Dendritic cell treated with granulocyte-macrophage colony-stimulating factor and Interleukin-4, amounts not matched to agents 40 ng/mL and 50 ng/mL, for 4 days (primary cell): ENCODE measurements around the gene SPINK4.

Source experiments
- H3K27ac Mint-ChIP-seq: one replicate; pipeline ENCODE4 v1.8.0; 2022; ENCODE audit warnings: mild to moderate bottlenecking, mixed read lengths
- H3K27me3 Mint-ChIP-seq: one replicate; pipeline ENCODE4 v1.8.0; 2022; ENCODE audit warnings: mild to moderate bottlenecking, mixed read lengths
- H3K36me3 Mint-ChIP-seq: one replicate; pipeline ENCODE4 v1.8.0; 2022; ENCODE audit warnings: low read depth, mixed read lengths
- H3K4me1 Mint-ChIP-seq: one replicate; pipeline ENCODE4 v1.8.0; 2022; ENCODE audit warnings: low read depth, mixed read lengths
- H3K4me3 Mint-ChIP-seq: one replicate; pipeline ENCODE4 v1.8.0; 2022; ENCODE audit warnings: mild to moderate bottlenecking, moderate library complexity, mixed read lengths
- H3K9me3 Mint-ChIP-seq: one replicate; pipeline ENCODE4 v1.8.0; 2022; ENCODE audit warnings: mixed read lengths
- intact Hi-C: fragments of 100-400 bp; cut with micrococcal nuclease; formaldehyde crosslinking; loops from one replicate; pipeline ENCODE4 v1.15.0; 2022

SPINK4 gene

DNA sequence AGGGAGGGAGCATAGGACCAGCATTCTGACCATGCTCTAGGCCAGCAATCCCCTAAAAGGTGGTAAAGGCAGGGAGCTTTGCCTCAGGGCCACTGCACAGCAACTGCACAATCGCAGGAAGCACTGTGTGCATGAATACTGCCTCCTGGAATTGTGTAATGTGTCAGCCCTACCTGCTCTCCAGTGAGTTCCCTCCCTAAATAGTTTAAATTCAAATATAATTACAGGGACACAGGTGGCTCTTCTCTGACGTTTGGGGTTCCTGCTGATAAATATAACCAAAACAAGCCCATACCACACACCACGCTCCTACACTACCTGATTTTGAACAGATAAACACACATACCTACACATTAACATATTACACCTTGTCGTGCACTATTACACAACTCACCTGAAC is 15.5 kb downstream of the SPINK4 start:
- intact Hi-C loops = no loop called here
- no peak overlapping the region for H3K27ac Mint-ChIP-seq
- no peak overlapping the region for H3K4me3 Mint-ChIP-seq
- no peaks in the 10 kb centered on the region for H3K9me3 Mint-ChIP-seq
- peaks cover 93% of the 10 kb centered on the region for H3K36me3 Mint-ChIP-seq
- peaks cover 22% of the 10 kb centered on the region for H3K4me1 Mint-ChIP-seq
- no peaks in the 10 kb centered on the region for H3K27me3 Mint-ChIP-seq

DNA sequence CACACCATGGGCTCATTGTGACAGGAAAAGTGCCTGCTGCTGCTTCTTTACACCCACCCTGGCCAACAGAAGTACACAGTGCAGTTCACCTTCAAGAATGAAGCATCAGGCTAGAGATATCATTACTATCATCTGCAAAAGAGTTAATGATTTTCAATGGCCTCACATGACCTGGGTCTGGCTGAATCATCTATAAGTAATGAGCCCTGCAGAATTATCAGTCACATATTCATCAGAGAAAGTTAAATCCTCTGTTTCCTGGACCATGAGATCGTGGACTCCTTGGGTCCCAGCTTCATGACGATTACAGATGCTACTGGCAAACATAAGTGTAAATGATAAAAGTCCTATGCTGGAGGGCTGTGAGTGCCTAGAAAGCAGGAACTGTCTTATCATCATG is 16.3 kb downstream of the SPINK4 start:
- Mint-ChIP-seq H3K36me3 (peaks cover 93% of the 10 kb centered on the region), H3K4me1 (peaks cover 16% of the 10 kb centered on the region), H3K4me3 (no peak overlapping the region), H3K9me3 (no peaks in the 10 kb centered on the region), H3K27ac (no peak overlapping the region), H3K27me3 (no peaks in the 10 kb centered on the region)
- intact Hi-C loops = no loop called here

GRCh38 chr9:33257276-33257675 is 17.3 kb downstream of the SPINK4 start:
- H3K9me3 Mint-ChIP-seq = no peaks in the 10 kb centered on the region
- H3K36me3 Mint-ChIP-seq = peaks cover 99% of the 10 kb centered on the region
- no peak overlapping the region for H3K4me3 Mint-ChIP-seq
- no peak overlapping the region for H3K27ac Mint-ChIP-seq
- intact Hi-C loops = no loop called here
- H3K27me3 Mint-ChIP-seq = no peaks in the 10 kb centered on the region
- peaks cover 16% of the 10 kb centered on the region for H3K4me1 Mint-ChIP-seq

DNA sequence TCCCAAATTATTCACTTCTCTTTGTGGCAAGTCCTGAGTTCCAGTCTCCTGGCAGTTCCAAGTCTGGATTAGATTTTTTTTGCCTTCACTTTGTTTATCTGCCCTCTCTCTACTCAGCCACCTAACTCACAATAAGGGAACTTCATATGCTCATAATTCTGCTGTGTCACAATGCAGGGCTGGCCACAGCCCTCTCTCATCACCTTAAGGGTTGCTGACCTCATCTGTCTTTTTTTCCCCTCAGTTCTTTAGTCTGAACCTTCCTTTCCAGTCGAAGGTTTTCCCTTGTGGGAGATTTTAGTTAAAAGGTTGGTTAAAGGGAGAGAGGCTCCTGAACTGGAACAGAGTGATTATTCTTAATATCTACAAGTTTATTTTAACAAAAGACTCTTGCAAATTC is 20.4 kb downstream of the SPINK4 start:
- intact Hi-C loops = no loop called here
- Mint-ChIP-seq H3K9me3 (no peaks in the 10 kb centered on the region), H3K36me3 (peaks cover 97% of the 10 kb centered on the region), H3K4me1 (peaks cover 28% of the 10 kb centered on the region), H3K27ac (no peak overlapping the region), H3K27me3 (no peaks in the 10 kb centered on the region), H3K4me3 (no peak overlapping the region)

DNA sequence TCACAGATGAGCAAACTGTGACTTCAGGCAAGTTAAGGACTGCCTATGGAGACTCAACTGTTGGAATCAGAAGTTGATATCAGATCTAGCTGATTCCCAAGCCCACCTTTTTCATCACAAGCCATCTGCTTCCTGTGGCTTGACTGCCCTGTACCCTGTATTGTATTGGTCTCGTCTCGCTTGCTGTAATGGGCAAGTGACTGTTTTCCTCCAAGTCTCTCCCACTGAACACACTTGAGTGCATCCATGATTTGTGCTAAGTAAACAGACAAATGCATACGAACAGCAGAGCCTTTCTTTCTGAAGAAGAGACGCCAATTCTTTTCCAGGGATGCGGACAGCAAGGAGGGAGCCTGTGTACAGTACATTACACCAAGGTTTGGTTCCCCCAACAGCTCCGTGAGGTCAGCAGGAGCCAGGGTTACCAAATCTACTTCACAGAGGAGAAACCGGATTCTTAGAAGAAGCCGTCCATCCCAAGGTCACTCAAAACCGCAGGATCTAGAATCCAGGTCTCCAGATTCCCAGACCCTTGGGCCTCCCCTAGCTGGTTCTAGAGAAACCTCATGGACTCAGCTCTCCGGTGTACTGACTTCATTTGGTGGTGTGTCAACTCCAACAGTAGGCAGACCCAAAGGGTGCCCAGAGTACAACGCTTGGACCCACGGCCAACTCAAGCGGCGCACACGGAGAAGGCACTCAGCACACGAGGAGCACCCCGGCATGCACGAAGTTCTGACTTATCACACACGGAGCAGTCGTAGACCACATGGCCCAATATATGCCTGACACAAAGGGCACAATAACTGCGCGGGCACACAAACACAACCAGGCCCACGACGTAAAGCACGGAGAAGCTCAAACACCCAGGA is 23.4 kb downstream of the SPINK4 start:
- peaks cover 49% of the 10 kb centered on the region for H3K4me1 Mint-ChIP-seq
- peak overlapping the region; percentile 84 for H3K4me3 Mint-ChIP-seq
- intact Hi-C loops = loop anchor here (1.0 to 2.0 kb wide), 3 partner anchors 35 to 187 kb away; partner anchors contain the start of genes B4GALT1 and SMU1

DNA sequence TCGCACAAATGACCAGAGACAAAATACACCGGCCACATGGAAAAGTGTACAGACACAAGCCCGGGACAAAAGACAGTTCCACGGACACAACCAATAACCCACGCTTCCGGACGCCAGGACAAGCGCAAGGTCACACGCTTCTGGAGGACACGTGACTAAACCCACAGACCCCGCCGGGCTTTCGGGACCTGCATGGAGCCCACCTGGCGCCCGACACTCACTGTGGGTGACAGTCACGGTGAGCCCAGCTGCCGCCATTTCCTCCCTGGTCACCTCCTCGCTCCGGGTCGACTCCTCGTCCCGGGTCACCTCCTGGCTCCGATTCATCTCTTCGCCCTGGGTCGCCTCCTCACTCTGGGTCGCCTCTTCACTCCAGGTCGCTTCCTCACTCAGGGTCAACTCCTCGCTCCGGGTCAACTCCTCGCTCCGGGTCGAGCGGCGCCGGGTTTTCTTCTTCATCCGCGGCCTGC is 24.1 kb downstream of the SPINK4 start:
- intact Hi-C loops = loop anchor here (1.0 to 2.0 kb wide), 3 partner anchors 36 to 188 kb away; partner anchors contain the start of genes B4GALT1 and SMU1
- Mint-ChIP-seq H3K4me1 (peaks cover 43% of the 10 kb centered on the region), H3K4me3 (peak overlapping the region; percentile 84), H3K27me3 (no peaks in the 10 kb centered on the region), H3K9me3 (no peaks in the 10 kb centered on the region), H3K27ac (peak overlapping the region; percentile 93), H3K36me3 (peaks cover 89% of the 10 kb centered on the region)

More for the DNA sequence above, 23.4 kb downstream of the SPINK4 start:
- peaks cover 95% of the 10 kb centered on the region for H3K36me3 Mint-ChIP-seq
- no peaks in the 10 kb centered on the region for H3K9me3 Mint-ChIP-seq
- peak overlapping the region; percentile 93 for H3K27ac Mint-ChIP-seq
- H3K27me3 Mint-ChIP-seq = no peaks in the 10 kb centered on the region

DNA sequence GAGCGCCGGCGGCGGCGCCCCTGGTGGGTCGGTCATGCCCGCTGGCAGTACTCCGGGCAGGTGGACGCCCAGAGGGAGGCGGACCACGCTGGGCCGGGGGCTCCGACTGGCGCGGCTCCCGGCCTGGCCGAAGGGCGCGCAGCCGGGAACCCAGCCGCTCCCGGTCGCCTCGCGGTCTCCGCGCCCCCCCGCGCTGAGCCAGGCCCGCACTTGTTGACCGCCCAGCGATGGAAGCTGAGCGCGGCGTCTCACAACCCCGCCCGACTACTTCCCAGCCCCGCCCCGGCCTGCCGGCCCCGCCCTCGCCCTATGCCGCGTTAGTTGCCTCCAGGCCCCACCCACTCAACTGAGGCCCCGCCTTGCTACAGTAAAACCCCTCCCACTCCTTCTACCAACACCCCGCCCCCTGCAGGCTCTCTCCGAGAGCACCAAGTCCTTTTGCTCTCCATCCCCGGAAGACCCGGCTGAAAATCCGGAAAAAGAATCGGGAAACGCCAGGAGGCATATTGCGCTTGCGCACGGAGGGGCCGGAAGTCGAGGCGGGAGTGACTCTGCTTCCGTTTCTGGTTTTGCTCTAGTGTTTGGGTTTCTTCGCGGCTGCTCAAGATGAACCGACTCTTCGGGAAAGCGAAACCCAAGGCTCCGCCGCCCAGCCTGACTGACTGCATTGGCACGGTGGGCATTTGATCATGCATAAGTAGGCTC is 24.7 kb downstream of the SPINK4 start, which contains the start of the genes BAG1 and CHMP5:
TSS of gene BAG1 (minus strand) at position 236 of the 705 bp plus-strand sequence.
TSS of gene CHMP5 (plus strand) at position 577 of the 705 bp plus-strand sequence. CDS start at position 607, 30 bp downstream.
- Mint-ChIP-seq H3K4me1 (peaks cover 41% of the 10 kb centered on the region), H3K27ac (peak within 1 kb of the TSS; percentile 93), H3K36me3 (peaks cover 86% of the 10 kb centered on the region), H3K9me3 (no peaks in the 10 kb centered on the region), H3K27me3 (no peaks in the 10 kb centered on the region), H3K4me3 (peak within 1 kb of the TSS; percentile 84)
- intact Hi-C loops = loop anchor here (1.0 to 2.0 kb wide), 3 partner anchors 36 to 188 kb away; partner anchors contain the start of genes B4GALT1 and SMU1

- Mint-ChIP-seq H3K27me3 (no peaks in the 10 kb centered on the region), H3K9me3 (no peaks in the 10 kb centered on the region), H3K4me1 (peaks cover 41% of the 10 kb centered on the region), H3K27ac (peak overlapping the region; percentile 93), H3K36me3 (peaks cover 86% of the 10 kb centered on the region), H3K4me3 (peak overlapping the region; percentile 84)
- intact Hi-C loops = loop anchor here (2.0 kb wide), 1 partner anchor 99 kb away; the partner anchor contains the start of gene B4GALT1
These were observed 25.4 kb downstream of the SPINK4 start for GRCh38 chr9:33265211-33265865.

DNA sequence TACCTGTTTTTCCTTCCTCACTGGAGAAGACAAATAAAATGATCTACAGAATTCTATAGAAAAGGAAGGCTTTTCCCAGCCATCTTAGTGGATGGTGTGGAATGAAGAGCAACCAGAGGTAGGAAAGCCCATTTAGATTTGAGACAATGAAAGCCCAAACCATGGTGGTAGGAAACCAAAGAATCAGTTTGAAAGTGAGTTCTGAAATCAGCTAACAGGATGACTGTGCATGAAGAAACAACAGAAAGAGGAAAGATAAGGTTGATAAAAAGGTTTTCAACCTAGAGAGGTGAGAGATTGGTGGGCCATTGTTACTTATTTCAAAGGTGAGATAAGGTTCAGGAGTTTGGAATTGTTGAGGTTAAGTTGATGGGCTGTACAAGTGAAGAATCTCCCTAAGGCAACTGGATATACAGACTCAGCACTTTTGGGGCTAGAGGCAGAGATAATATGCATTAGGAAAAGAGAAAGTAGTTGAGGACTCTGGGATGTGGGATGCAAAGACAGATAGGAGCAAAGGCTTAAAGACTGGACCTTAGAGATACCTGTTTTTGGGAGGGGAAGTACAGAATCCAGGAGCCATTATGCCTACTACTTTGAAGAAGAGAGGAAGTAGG is 27.3 kb downstream of the SPINK4 start:
- Mint-ChIP-seq H3K36me3 (peaks cover 86% of the 10 kb centered on the region), H3K4me1 (peaks cover 41% of the 10 kb centered on the region), H3K27me3 (no peaks in the 10 kb centered on the region), H3K27ac (no peak overlapping the region), H3K4me3 (no peak overlapping the region), H3K9me3 (no peaks in the 10 kb centered on the region)
- intact Hi-C loops = no loop called here

DNA sequence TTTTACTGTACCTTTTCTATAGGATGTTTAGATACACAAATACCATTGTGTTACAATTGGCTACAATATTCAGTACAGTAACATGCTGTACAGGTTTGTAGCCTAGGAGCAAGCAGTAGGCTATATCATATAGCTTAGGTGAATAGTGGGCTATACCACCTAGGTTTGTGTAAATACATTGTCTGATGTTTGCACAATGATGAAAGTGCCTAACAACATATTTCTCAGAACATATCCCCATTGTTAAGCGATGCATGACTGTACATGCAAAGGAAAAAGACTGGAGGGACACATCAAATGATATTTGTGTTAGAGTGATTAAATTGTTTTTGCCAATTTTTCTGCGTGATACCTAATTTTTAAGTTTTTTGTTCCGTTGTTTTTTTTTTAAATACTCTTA is 30.2 kb downstream of the SPINK4 start:
- Mint-ChIP-seq H3K9me3 (no peaks in the 10 kb centered on the region), H3K27ac (no peak overlapping the region), H3K4me3 (no peak overlapping the region), H3K27me3 (no peaks in the 10 kb centered on the region), H3K36me3 (peaks cover 89% of the 10 kb centered on the region), H3K4me1 (peaks cover 24% of the 10 kb centered on the region)
- intact Hi-C loops = no loop called here

DNA sequence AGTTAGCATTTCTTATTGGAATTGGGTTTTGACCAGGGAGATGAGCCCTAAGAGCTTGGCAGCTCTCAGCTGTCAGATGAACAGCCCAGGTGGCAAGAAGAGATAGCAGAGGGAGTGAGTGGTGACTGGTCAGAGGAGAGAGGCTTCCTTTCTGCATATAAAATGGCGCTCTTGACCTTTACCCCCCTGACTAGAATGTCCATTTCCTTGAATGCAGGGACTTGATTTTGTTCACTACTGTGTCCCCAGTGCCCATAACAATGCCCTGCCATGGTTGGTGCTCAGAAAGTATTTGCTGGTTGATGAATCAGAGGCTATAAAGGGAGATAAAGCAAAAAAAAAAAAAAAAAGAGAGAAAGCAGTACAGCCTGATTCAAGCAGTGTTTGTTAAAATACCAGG is 32.1 kb downstream of the SPINK4 start:
- H3K36me3 Mint-ChIP-seq = peaks cover 89% of the 10 kb centered on the region
- peak overlapping the region; percentile 18 for H3K27ac Mint-ChIP-seq
- H3K4me3 Mint-ChIP-seq = peak overlapping the region; percentile 17
- H3K4me1 Mint-ChIP-seq = peaks cover 7% of the 10 kb centered on the region
- intact Hi-C loops = no loop called here
- no peaks in the 10 kb centered on the region for H3K9me3 Mint-ChIP-seq
- no peaks in the 10 kb centered on the region for H3K27me3 Mint-ChIP-seq

DNA sequence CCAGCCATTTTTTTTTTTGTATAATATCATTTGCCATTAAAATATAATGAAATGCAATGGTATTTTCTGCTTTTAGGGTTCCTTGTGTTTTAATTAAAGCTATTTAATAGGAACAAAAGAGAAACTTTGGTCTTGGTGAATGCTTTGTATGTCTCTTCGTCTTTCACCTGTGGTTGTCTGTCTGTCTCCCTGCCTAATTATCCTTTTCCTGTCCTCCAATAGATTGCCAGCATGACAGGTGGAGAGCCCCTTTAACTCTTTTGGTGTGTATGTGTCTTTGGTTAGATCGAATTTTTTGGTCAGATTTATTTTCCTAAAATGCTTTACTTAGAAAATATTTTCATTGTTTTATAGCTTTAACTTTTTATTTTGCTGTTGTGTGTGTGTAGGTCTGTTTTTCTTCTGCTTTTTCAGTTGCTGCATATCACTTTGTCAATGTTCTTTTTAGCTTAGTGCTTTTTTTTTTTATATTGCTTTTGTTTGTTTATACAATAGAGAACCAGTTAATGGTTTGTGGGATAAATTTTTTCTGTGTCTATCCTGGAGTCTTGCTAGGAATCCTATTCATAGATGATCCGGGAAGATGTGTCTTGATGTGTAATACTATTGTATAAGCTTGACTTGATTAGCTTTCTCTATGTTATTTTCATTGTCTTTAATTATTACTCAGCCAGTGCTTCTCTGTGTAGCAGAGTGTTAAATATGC is 33.5 kb downstream of the SPINK4 start:
- Mint-ChIP-seq H3K4me1 (no peaks in the 10 kb centered on the region), H3K27ac (no peak overlapping the region), H3K36me3 (peaks cover 91% of the 10 kb centered on the region), H3K9me3 (no peaks in the 10 kb centered on the region), H3K27me3 (no peaks in the 10 kb centered on the region), H3K4me3 (no peak overlapping the region)
- intact Hi-C loops = no loop called here

- Mint-ChIP-seq H3K27me3 (no peaks in the 10 kb centered on the region), H3K27ac (no peak overlapping the region), H3K4me3 (no peak overlapping the region), H3K36me3 (peaks cover 96% of the 10 kb centered on the region), H3K9me3 (no peaks in the 10 kb centered on the region), H3K4me1 (no peaks in the 10 kb centered on the region)
- intact Hi-C loops = no loop called here
These were observed 34.0 kb downstream of the SPINK4 start for GRCh38 chr9:33273972-33274328.
